Panc1 (cell line): Measurements from ENCODE around the gene CCDC69.

Experiments used
- CTCF ChIP-seq: fragments of 450-650 bp; IDR thresholded peaks from 2 replicates; pipeline ENCODE4 v1.5.1; 2017; ENCODE audit warnings: mild to moderate bottlenecking
- POLR2AphosphoS5 ChIP-seq: IDR thresholded peaks from 2 replicates; pipeline ENCODE4 v1.6.1; 2012; ENCODE audit warnings: mild to moderate bottlenecking, low read depth, low read length, moderate library complexity
- TCF7L2 ChIP-seq: IDR thresholded peaks from 2 replicates; pipeline ENCODE4 v1.6.1; 2011; ENCODE audit warnings: mild to moderate bottlenecking, low read depth, low read length, inconsistent platforms
- TF ChIP-seq, protein P1 (sequence below), 2 experiments: IDR thresholded peaks; 2 replicates each; pipeline ENCODE4 v1.6.1; 2011 to 2012; ENCODE audit warnings: low read depth in 2 of 2, control low read depth in 1 of 2, low read length in 1 of 2, mild to moderate bottlenecking in 1 of 2, moderate library complexity in 1 of 2; ENCODE audit not compliant: insufficient read depth in 1 of 2

DNA sequence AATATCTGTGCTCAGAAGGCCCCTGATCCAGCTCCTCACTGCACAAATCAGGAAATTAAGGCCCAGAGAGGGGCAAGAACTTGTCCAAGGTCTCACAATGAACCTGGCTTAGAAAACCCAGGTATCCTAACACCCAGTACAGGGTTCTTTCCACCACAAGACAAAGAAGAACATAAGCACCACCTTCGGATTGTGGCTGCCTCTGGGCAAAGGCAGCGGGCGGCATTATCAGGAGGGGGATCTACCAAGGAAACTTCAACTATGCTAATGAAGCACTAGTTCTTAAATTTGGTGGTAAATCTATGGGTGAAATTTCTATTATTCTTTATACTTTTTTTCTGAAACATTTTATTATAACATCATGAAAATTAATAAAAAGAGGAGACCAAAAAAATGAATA lies 84.2 kb downstream of the CCDC69 start:
- TF ChIP-seq POLR2AphosphoS5, result no peak
- no peak for TF ChIP-seq CTCF
- TF ChIP-seq, protein P1, sequence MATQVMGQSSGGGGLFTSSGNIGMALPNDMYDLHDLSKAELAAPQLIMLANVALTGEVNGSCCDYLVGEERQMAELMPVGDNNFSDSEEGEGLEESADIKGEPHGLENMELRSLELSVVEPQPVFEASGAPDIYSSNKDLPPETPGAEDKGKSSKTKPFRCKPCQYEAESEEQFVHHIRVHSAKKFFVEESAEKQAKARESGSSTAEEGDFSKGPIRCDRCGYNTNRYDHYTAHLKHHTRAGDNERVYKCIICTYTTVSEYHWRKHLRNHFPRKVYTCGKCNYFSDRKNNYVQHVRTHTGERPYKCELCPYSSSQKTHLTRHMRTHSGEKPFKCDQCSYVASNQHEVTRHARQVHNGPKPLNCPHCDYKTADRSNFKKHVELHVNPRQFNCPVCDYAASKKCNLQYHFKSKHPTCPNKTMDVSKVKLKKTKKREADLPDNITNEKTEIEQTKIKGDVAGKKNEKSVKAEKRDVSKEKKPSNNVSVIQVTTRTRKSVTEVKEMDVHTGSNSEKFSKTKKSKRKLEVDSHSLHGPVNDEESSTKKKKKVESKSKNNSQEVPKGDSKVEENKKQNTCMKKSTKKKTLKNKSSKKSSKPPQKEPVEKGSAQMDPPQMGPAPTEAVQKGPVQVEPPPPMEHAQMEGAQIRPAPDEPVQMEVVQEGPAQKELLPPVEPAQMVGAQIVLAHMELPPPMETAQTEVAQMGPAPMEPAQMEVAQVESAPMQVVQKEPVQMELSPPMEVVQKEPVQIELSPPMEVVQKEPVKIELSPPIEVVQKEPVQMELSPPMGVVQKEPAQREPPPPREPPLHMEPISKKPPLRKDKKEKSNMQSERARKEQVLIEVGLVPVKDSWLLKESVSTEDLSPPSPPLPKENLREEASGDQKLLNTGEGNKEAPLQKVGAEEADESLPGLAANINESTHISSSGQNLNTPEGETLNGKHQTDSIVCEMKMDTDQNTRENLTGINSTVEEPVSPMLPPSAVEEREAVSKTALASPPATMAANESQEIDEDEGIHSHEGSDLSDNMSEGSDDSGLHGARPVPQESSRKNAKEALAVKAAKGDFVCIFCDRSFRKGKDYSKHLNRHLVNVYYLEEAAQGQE (IDR thresholded peaks at IDR 0.05; ENCODE audit: insufficient read depth in 1 of 2, low read depth in 2 of 2, low read length in 1 of 2), result no peak
- no peak for TF ChIP-seq TCF7L2
